GM12865 (cell line): Measurements from ENCODE around the gene SPEM3.

ENCODE experiments used
- DNase-seq: peaks from one replicate; pipeline ENCODE4 v3.0.0; 2010; ENCODE audit warnings: low read depth
- H3K4me3 ChIP-seq: 2 replicates; pipeline ENCODE4 v1.5.1; 2011; ENCODE audit warnings: mild to moderate bottlenecking, low read depth, low read length, control low read depth
- TF ChIP-seq, protein P1 (sequence below): IDR thresholded peaks from 2 replicates; pipeline ENCODE4 v1.5.1; 2011; ENCODE audit warnings: low read length, control low read depth, low read depth, inconsistent platforms; ENCODE audit not compliant: insufficient read depth; ENCODE audit errors: missing control alignments

Gene SPEM3

DNA sequence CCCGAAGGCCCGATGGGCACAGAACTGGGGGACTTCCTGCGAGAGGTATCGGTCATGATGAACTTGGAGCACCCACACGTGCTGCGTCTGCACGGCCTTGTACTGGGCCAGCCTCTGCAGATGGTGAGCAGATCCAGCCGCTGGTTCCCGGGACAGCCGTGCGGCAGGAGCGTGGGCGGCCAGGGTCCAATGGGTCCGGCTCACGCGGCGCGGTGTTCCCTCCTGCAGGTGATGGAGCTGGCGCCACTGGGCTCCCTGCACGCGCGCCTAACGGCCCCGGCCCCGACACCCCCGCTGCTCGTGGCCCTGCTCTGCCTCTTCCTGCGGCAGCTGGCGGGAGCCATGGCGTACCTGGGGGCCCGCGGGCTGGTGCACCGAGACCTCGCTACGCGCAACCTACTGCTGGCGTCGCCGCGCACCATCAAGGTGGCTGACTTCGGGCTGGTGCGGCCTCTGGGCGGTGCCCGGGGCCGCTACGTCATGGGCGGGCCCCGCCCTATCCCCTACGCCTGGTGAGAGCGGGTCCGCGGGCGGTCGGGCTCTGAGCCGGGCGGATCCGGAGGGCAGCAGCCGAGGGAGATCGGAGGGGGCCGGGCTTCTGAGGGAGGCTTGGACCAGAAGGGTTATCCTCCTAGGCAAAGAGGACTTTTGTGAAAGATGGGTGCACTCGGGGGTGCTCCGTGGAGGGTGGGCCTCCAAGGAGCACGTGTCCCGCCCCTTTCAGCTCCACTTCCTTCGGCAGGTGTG, 44.7 kb upstream of the SPEM3 start:
- TF ChIP-seq, protein P1, sequence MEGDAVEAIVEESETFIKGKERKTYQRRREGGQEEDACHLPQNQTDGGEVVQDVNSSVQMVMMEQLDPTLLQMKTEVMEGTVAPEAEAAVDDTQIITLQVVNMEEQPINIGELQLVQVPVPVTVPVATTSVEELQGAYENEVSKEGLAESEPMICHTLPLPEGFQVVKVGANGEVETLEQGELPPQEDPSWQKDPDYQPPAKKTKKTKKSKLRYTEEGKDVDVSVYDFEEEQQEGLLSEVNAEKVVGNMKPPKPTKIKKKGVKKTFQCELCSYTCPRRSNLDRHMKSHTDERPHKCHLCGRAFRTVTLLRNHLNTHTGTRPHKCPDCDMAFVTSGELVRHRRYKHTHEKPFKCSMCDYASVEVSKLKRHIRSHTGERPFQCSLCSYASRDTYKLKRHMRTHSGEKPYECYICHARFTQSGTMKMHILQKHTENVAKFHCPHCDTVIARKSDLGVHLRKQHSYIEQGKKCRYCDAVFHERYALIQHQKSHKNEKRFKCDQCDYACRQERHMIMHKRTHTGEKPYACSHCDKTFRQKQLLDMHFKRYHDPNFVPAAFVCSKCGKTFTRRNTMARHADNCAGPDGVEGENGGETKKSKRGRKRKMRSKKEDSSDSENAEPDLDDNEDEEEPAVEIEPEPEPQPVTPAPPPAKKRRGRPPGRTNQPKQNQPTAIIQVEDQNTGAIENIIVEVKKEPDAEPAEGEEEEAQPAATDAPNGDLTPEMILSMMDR = no peak
- peak; percentile 72 for DNase-seq
- peak overlapping the region; percentile 66 for H3K4me3 ChIP-seq

DNA sequence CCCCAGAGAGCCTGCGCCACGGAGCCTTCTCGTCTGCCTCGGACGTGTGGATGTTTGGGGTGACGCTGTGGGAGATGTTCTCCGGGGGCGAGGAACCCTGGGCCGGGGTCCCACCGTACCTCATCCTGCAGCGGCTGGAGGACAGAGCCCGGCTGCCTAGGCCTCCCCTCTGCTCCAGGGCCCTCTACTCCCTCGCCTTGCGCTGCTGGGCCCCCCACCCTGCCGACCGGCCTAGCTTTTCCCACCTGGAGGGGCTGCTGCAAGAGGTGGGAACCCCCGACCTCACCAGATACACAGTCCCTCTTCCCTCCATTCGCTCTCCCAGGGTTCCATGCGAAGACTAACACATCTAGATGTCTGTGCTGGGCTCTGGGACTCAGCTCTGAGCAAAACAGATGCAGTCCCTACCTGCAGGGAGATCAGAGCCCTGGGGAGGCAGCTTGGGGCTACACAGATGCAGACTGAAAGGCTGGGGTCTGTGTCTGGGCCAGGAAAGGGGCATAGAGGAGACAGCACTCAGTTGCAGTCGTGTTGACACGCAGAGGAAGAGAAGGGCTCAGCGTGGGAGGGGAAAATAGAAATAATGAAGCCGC, 44.1 kb upstream of the SPEM3 start:
- H3K4me3 ChIP-seq = peak overlapping the region; percentile 66
- TF ChIP-seq, protein P1 = no peak

DNA sequence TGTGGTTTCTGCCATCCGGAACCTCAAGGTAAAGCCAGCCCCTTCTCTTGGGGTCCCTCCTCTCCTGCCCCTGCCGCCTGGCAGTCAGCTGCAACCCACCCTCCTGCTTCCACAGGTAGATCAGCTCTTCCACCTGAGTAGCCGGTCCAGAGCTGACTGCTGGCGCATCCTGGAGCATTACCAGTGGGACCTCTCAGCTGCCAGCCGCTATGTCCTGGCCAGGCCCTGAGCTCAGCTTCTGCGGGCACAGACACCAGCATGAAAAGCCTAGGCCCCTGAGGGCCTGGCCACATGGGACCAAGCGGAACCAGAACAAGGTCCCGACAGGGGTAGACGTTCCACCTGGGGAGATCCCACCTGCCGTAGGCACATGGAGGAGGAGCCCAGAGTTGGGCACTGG, 39.8 kb upstream of the SPEM3 start:
- no peak overlapping the region for H3K4me3 ChIP-seq
- DNase-seq = no peak
- TF ChIP-seq, protein P1 = no peak

More for the DNA sequence above, 44.1 kb upstream of the SPEM3 start:
- DNase-seq = no peak

DNA sequence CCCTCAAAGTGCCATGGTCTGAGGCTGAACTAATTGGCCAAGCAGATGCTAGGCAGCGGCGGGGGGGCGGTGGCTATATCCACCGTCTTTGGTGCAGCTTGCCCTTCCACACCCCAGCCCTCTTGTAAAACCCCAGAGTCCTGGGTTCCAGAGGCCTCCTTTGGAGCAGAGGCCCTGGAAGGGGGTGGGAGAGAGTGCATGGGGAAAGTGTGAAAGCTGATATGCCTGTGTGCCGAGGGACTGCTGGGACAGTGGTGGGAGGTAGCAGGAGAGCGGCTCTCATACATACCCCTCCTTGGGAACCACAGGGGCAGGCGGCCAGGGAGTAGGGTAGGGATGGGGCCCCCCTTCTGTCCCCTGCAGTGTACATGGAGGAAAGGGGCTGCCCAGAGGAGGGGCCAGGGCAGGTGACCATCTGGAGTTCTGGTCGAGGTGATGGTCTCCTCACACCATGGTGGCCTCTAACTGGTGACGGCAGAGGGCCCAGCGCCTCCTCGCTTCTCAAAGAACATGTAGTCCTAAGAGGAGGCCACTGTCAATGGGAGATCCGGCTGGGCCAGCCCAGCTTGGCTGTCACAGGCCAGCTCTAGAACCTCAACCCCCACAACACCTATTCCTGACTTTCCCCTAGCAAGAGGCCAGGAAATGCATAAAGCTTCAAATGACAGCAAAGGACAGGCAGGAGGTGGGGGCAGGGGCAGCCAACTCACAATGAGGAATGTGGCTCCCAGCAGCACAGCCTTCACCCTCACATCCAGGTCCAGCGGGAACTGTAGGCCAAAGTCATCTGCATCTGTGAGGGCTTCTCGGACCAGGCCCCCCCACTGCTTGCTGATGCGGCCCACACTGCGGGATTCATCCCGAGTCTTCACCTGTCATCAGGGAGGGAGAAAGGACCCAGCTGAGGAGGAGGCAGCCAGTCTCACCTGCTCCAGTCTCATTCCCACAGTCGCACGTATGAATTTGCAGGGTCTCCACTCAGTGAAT, 38.4 kb upstream of the SPEM3 start:
- DNase-seq = no peak
- no peak overlapping the region for H3K4me3 ChIP-seq
- TF ChIP-seq, protein P1 = no peak

DNA sequence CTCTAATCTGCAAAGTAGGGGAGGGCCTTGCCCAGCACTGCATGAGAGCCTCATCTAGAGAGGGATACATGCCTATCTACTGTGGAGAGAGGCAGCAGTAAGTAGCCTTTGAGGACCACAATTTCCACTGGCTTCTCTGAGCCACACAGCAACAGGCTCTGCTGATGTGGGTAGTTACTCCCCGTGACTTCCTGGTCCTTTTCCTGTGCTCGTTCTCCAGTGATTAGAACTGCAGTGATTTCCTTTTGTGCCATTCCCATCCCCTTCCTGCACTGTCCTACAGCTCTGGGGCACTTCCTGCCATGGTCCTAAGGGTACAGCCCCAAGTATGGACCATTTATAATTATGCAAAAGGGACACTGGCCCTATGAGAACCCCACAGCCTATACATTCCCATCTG, 37.4 kb upstream of the SPEM3 start:
- no peak for DNase-seq
- TF ChIP-seq, protein P1 = no peak
- H3K4me3 ChIP-seq = no peak overlapping the region

DNA sequence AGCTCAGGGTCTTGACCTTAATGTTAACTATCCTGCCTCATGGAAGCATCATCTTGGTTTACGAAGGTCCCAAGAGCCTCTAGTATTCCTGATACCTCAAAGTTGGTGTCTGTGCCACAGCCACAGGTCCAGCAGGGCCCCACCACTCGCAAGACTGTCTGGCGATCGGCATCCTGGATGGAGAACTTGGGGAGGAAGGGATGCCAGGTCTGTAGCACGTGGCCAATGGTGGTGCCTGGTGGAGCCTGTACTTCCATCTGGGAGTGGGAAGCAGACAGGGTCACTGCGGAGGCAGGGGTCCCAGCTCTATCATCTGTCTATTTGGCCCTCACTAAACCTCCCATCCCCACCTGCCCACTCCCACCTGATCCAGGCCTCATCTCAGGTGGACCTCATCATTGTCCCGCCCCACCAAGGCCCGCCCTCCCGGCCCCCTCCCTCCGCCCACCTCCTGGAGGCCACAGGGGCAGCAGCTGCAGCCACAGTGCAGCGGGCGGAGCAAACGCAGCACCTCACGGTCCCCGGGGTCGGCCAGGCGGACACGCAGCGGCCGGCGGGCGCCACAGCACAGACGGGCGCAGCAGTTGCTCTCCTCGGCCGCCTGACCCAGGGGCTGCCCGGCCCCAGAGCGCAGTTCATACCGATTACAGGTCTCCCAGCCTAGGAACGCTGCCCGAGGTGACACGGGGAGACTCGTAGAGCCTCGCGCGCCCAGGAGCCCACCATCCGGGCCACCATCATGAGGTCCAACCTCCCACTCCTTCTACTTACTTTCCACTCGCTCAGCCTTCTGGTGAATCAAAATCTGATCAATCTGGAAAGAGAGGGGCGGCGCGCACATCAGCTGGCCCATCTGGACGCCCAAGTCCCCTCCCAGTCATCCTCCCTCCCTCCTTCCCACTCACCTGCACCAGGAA, 35.7 kb upstream of the SPEM3 start:
- H3K4me3 ChIP-seq = peak overlapping the region; percentile 97
- no peak for DNase-seq
- TF ChIP-seq, protein P1 = no peak
